ENCODE data around the gene DICER1. TPM values are rescaled to one million over a fixed set of nuclear protein-coding genes. Genes with fewer than 3 reads are reported as not detected.

Gene DICER1
- total RNA-seq, 1 donor from 2014 or later = 74.6 TPM

GRCh38 chr14:95088665-95089064 lies 68.7 kb downstream of the DICER1 start:
- DNase-seq (ENCODE audit: low read depth) = no peak

GRCh38 chr14:95087619-95088018 lies 69.7 kb downstream of the DICER1 start:
- no peak for DNase-seq (ENCODE audit: low read depth)

- DNase-seq (ENCODE audit: low read depth) = no peak
Measured at GRCh38 chr14:95085321-95085720, 72.0 kb downstream of the DICER1 start.

- no peak for DNase-seq (ENCODE audit: low read depth)
Measured at GRCh38 chr14:95078867-95079266, 78.5 kb downstream of the DICER1 start.

GRCh38 chr14:95077345-95077744 lies 80.0 kb downstream of the DICER1 start:
- DNase-seq (ENCODE audit: low read depth) = no peak

GRCh38 chr14:95075789-95076188 lies 81.5 kb downstream of the DICER1 start:
- DNase-seq (ENCODE audit: low read depth) = no peak

- DNase-seq (ENCODE audit: low read depth) = no peak
Measured at GRCh38 chr14:95073947-95074346, 83.4 kb downstream of the DICER1 start.

- no peak for DNase-seq (ENCODE audit: low read depth)
Measured at GRCh38 chr14:95072310-95072905, 84.9 kb downstream of the DICER1 start.

- no peak for DNase-seq (ENCODE audit: low read depth)
Measured at GRCh38 chr14:95071649-95072280, 85.6 kb downstream of the DICER1 start.

- DNase-seq (ENCODE audit: low read depth) = no peak
Measured at GRCh38 chr14:95070748-95071435, 86.4 kb downstream of the DICER1 start.

GRCh38 chr14:95069547-95069946 lies 87.8 kb downstream of the DICER1 start:
- no peak for DNase-seq (ENCODE audit: low read depth)

GRCh38 chr14:95069018-95069417 lies 88.3 kb downstream of the DICER1 start:
- no peak for DNase-seq (ENCODE audit: low read depth)

- no peak for DNase-seq (ENCODE audit: low read depth)
Measured at GRCh38 chr14:95068521-95068920, 88.8 kb downstream of the DICER1 start.

- no peak for DNase-seq (ENCODE audit: low read depth)
Measured at GRCh38 chr14:95068080-95068479, 89.2 kb downstream of the DICER1 start.

GRCh38 chr14:95067526-95067925 lies 89.8 kb downstream of the DICER1 start:
- no peak for DNase-seq (ENCODE audit: low read depth)

GRCh38 chr14:95066427-95066986 lies 90.8 kb downstream of the DICER1 start:
- DNase-seq (ENCODE audit: low read depth) = no peak

- DNase-seq (ENCODE audit: low read depth) = no peak
Measured at GRCh38 chr14:95065411-95065810, 91.9 kb downstream of the DICER1 start.

- no peak for DNase-seq (ENCODE audit: low read depth)
Measured at GRCh38 chr14:95064734-95065133, 92.6 kb downstream of the DICER1 start.

- no peak for DNase-seq (ENCODE audit: low read depth)
Measured at GRCh38 chr14:95064256-95064655, 93.1 kb downstream of the DICER1 start.

GRCh38 chr14:95063391-95063790 lies 93.9 kb downstream of the DICER1 start:
- DNase-seq (ENCODE audit: low read depth) = no peak

GRCh38 chr14:95062946-95063345 lies 94.4 kb downstream of the DICER1 start:
- DNase-seq (ENCODE audit: low read depth) = no peak

- no peak for DNase-seq (ENCODE audit: low read depth)
Measured at GRCh38 chr14:95062220-95062619, 95.1 kb downstream of the DICER1 start.

Measured in renal cortical epithelial cell (primary cell).